ENCODE results near the gene NPY4R. TPM values are rescaled to one million over a fixed set of nuclear protein-coding genes. Genes with fewer than 3 reads are reported as not detected.
"Not testable (repeated sequence)": the region's sequence is repeated elsewhere in the genome, so short reads cannot be mapped to it uniquely, and the experiment has no call there.

Gene NPY4R
- polyA plus RNA-seq, 12 donors = 0.12 to 0.71 (median 0.21) TPM; not detected in 7

DNA sequence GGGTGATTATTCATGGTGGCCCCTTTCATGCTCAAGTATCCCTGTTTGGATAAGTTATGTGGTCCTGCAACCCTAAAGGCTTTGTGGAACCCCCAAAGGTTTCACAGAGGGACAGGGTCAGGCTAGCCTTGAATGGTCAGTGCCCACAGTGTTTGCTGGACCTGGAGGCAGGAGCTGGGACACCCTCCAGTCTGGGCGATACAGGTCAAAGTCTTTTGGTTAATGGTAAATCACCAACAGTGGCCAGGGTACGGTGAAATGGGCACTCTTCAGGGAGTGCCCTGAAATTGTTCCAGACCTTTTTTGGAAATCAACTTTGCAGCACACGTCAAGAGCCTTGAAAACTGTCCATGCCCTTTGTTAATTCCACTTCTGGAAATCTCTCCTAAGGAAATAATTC is 8.7 kb downstream of the NPY4R start:
- DNase-seq = not testable (repeated sequence)

DNA sequence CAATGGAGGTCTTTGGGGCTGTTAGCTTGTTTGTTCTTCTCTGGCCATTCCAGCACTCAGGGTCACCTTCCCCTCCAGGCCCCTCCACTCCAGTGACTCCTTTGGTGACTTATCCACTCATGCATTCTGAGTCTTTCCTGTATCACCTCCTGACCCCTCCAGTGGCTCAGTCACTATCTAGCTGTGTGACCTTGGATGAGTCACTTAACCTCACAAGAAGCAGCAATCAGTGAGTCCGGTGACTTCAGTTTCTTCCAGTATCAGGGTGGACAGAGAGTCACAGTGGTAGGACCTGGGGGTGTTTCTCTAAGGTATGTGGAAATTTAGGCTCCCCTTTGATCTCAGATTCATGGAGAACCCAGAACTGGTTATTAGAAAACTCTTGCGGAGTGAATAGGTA is 9.8 kb downstream of the NPY4R start:
- DNase-seq = not testable (repeated sequence)

- not testable (repeated sequence) for DNase-seq
Measured at GRCh38 chr10:46451365-46451764, 14.4 kb downstream of the NPY4R start.

DNA sequence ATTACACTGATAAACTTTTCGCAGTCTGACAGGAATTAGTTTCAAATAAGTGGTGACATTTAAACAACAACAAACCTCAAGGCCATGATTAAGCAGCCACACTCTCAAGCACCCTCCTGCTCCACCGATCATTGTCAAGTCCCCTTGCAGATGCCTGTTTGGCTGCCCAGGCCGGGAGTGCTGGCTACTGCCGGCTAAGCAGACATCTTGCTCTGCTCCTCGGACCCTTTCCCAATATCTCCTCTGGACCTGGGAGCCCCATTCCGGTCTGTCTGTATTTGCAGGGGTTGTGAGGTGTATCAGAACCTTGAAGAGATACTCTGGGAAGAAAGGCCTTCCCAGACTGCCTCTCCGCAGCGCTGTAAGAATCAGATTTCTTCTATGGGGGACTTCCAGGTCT is 14.9 kb downstream of the NPY4R start:
- DNase-seq = not testable (repeated sequence)

- DNase-seq = not testable (repeated sequence)
Measured at GRCh38 chr10:46447439-46447838, 18.3 kb downstream of the NPY4R start.

GRCh38 chr10:46445389-46446122 is 20.2 kb downstream of the NPY4R start:
- not testable (repeated sequence) for DNase-seq

GRCh38 chr10:46443422-46443821 is 22.3 kb downstream of the NPY4R start:
- DNase-seq = not testable (repeated sequence)

DNA sequence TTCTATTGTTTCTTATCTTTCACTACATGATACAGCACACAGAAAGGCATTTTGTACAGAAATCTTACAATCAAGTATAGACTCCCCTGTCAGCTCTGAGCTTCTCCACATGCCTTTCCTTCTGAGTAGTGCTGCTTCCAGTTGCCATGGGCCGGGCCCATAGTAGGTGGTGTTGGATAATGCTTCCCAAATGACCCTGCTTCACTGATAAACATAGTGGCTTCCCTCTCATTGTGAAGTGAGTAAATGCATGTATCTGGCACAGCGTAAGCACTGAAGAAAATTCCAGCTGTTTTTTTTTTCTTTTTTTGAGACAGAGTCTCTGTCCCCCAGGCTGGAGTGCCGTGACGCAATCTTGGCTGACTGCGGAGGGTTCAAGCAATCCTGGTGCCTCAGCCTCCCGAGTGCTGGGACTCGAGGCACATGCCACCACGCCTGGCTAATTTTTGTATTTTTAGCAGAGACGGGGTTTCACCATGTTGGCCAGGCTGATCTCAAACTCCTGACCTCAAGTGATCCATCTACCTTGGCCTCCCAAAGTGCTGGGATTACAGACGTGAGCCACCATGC is 23.0 kb downstream of the NPY4R start:
- DNase-seq = not testable (repeated sequence)

DNA sequence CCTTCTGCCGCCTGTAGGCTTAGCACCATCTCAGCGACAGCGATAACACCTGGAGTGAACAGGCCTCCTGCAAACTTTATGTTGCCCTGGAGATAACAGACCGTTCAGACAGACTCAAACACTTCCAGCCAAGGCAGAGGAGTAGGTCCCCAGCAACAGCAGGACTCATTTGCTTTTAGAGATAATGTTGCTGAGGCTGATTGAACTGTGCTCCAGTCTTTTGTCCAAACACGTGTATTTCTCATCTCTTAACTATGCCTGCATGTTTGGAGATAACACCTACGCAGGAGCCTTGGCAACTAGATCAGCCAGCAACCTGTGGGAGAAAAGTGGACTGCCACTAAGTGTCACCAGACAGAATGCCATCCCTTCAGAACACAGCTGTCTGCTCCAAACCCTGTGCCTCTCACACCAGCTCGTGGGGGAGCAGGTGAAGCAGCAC is 23.9 kb downstream of the NPY4R start:
- DNase-seq = not testable (repeated sequence)

- DNase-seq = not testable (repeated sequence)
Measured at GRCh38 chr10:46440942-46441341, 24.8 kb downstream of the NPY4R start.

- not testable (repeated sequence) for DNase-seq
Measured at GRCh38 chr10:46423550-46423949, 42.2 kb downstream of the NPY4R start.

GRCh38 chr10:46419570-46420379 is 46.0 kb downstream of the NPY4R start:
- DNase-seq = not testable (repeated sequence)

DNA sequence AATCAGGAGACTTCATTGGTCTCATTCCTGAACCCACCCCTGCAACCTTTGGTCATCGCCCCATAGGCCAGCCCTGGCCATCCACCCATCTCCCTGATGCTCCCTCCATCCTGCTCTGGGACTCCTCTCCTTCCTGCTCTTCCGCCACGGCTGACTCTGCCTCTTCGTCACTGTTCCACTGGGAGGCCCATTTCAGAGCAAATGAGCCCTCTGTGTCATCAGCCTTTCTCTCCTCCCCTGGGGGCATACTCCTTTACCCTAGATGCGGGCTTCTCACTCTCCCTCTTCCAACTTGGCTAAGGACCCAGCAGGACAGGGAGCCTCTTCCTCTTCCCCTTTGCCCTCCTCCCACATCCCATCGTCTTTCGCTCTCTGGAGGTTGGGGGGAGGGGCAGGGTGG is 47.5 kb downstream of the NPY4R start:
- DNase-seq = not testable (repeated sequence)

- DNase-seq = not testable (repeated sequence)
Measured at GRCh38 chr10:46415291-46415690, 50.5 kb downstream of the NPY4R start.

DNA sequence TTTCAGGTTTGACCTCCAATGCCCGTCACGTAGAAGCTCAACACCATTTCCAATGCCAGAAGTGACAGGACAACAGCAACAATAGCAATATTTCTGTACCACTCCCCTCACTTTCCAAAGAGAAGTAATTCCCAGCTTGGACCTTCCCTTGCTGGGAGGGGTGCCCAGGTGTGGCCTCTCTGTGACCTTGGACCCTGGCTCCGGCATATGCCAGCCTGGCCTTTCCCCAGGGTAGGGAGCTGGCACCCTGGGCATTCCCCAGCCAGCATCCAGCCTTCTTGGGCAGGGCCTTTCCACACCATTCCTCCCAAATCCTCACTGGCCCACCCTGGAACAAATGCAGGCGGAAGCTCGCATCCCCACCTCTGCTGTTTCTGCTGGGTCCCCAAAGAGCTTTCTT is 53.1 kb downstream of the NPY4R start:
- not testable (repeated sequence) for DNase-seq

- not testable (repeated sequence) for DNase-seq
Measured at GRCh38 chr10:46411123-46411522, 54.6 kb downstream of the NPY4R start.

Other genes with a start within 250 kb of the NPY4R start
- gene ANTXRL, start 179.0 kb downstream of the NPY4R start, polyA plus RNA-seq (ENCODE audit: insufficient read length in 12 of 12) = under 1 TPM in 2 of 12 donors, not detected in 10; 0.07 to 0.11 TPM
- 10 to 100 TPM in 1 of 12 donors, 1 to 10 TPM in 2, under 1 TPM in 2, not detected in 7; 0.14 to 16.8 (median 2.8) TPM for gene ANXA8L1, start 90.2 kb downstream of the NPY4R start, polyA plus RNA-seq (ENCODE audit: insufficient read length in 12 of 12)
- gene GPRIN2, start 90.7 kb upstream of the NPY4R start, polyA plus RNA-seq (ENCODE audit: insufficient read length in 12 of 12) = 1 to 10 TPM in 1 of 12 donors, under 1 TPM in 8, not detected in 3; 0.12 to 1.8 (median 0.18) TPM
- 1 to 10 TPM in 10 of 12 donors, not detected in 2; 2.8 to 8.3 (median 5.4) TPM for gene SYT15, start 113.2 kb upstream of the NPY4R start, polyA plus RNA-seq (ENCODE audit: insufficient read length in 12 of 12)

All from muscle of arm (tissue), 12 donors.